Measurements from ENCODE around the gene RANBP2.

RANBP2 gene

DNA sequence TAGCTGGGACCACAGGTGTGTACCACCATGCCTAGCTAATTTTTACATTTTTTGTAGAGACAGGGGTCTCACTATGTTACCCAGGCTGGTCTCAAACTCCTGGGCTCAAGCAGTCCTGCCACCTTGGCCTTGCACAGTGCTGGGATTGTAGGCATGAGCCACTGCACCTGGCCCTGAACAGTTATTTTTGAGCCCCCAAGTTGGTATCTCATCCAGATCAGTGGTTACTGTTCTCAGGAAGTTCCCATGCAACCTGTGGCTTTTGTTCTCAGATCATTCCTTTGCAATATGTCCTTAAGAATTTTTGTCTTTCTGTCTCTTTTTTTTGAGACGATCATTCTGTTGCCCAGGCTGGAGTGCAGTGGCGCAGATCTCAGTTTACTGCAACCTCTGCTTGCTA is 59.6 kb downstream of the RANBP2 start:
- DNase-seq = no peak

DNA sequence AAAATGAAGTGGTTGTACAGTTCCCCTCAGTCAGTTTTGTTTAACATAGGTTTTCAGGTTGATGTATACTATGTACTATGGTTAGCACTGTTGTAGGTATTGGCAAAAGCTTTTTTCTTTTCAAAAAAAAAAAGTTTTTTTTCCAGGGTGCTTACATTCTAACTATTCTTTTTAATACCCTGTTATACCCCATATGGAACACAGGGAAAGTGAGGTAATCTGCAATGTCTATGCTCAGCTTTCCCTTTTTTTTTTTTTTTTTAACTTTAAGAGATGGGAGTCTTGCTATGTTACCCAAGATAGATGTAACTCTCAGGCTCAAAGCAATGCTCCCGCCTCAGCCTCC is 66.7 kb downstream of the RANBP2 start:
- no peak for DNase-seq

DNA sequence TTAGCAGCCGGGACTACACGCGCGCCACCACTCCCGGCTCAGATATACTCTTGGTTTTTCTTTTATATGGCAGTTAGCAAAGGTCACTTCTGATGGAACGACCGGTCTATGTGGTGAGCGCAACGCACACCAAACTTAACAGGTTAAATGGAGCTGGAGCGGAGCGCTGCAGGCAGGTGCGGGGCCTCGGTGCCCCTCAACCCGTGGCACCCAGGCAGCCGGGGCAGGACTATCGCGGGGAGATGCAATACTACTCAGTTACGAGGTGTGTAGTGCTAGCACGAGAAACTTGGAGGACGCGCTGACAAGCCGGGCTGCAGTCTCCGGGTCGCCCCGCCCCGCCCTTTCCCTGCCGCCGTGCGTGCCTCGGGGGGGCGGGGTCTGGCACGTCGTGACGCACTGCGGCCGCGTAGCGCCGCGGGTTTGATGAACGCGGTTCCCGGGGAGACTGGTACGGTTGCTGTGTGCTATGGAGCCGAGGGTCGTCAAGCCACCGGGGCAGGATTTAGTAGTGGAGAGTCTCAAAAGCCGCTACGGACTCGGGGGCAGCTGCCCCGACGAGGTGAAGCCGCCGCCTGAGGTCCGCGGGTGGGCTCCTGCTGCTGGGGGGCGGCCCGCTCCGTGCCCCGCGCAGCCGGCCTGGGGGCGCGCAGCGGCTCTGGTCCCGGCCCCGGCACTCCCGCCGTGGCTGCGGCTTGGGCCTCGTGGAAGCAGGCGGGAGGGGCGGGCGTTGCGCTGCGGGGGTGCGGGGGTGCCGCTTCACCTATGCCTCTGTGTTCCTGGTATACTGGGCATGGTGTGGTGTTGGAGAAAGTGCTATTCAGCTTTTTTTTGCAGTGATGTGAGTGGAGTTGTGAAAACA is 67.3 kb downstream of the RANBP2 start, which contains the start of gene CCDC138:
TSS of gene CCDC138 (plus strand) at position 418 of the 862 bp plus-strand sequence. CDS start at position 470, 52 bp downstream.
- peak; percentile 82 to 86 for DNase-seq

DNA sequence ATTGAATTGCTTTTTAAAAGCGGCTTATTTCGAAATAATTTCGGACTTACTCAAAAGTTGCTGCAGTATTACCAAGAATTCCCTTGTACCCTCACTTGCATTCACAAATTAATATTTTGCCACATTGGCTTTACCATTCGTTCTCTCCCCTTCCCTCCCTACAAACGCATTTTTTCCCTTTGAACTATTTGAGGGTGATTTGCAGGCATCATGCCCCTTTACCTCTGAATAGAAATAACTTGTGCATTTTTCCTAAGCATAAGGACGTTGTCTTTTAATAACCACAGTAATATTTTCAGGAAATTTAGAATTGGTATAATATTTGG is 67.9 kb downstream of the RANBP2 start:
- no peak for DNase-seq

DNA sequence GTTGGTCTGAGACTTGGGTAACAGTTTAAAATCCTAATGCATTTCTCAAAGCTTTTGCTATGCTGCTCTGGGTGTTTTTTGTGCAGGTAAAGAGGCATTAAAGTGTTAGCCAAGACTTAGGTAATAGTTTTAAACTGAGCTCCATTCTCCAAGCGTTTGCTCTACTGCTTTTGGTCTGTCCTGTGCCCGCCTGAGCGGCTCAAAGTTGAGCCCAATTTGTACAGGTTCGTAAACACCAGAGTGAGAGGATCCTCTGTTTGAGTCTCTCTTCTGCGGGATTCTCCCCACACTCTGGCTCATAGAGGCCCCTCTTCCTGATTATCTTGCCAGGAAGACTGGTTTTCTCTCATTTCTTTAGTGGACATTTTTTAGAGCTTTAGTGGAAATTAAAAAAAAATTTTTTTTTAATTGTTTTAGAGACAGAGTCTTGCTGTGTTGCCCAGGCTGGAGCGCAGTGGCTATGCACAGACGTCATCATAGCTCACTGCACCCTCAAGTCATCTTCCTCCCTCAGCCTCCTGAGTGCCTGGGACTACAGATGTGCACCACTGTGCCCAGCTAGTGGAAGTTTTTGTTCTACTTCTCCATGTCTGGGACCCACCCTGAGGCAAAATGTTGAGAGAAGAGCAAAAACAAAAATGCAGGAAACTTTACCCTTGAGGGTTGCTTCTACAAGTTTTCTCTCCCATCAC is 83.9 kb downstream of the RANBP2 start:
- no peak for DNase-seq

DNA sequence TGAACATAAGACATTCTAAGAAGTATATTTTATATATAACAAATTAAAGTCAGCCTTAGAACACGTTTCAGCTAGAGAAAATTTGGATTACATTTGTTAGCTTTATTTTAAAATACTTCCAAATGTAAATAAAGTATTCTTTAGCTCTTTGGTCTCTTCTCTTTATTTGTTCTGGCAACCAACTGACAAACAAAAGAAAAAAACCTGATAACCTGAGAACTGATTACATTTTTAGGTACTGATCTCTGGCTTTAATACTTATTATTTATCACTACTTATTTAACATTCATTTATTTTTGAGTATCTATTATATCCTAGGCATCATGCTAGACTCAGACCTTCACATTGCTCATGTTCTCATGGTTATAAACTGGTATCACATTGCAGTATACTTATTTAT is 85.8 kb downstream of the RANBP2 start:
- DNase-seq = no peak

DNA sequence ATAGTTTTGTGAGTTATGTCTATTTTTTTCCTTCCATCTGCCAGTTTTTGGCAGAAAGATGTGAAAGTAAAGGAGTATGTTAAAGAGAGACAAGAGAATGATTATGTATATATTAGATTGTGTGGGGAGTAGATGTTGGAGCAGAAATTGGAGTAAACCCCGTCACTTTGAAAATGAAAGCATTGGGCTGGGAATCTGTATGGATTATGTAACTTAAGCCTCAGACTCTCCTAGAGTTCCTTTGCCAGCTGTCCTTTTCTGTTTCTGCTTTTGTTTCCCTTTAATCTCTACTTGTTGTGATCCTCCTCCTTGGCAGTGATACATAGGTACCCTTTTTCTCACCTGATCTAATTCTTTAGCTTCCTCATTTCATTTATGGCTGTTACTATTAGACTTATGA is 86.5 kb downstream of the RANBP2 start:
- DNase-seq = no peak

DNA sequence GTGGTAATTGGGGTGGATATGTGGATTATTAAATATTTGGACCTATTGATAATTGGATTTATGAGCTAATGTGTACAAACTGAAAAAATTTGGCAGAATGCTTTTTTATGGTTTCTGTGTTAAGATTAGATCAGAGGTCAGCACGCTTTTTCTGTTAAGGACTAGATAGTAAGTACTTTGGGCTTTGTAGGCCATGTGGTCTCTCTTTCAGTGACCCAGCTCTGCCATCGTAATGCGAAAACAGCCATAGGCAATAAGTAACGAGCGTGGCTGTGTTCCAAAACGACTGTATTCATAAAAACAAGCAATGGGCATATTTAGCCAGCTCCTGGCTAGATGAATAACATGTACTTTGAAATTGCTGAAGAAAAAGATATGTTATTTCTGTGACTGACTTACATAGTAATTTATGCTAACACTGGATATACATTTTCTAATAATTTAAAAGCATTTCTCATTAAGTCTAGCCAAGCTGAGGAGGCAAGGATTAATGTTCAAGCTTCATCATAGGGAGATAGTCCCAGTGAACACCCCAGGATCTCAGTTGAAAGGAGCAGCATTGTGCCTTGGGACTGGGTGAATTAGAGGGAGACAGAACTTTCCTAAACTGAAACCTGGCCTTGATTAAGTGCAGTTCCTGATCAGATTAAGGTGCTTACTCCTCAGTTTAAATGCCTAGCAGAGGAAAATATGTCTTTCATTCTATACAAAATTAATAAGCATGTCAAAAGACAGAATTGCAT is 87.3 kb downstream of the RANBP2 start:
- no peak for DNase-seq

DNA sequence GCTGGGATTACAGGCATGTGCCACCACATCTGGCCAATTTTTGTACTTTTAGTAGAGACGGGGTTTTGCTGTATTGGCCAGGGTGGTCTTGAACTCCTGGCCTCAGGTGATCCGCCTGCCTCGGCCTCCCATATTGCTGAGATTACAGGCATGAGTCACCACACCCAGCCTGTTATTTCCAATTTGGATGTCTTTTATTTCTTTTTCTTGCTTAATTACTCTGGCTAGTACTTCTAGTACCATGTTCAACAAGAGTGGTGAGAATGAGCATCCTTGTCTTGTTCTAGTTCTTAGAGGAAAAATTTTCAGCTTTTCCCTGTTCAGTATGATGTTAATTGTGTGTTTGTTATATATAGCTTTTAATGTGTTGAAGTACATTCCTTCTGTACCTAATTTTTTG is 90.7 kb downstream of the RANBP2 start:
- DNase-seq = no peak

DNA sequence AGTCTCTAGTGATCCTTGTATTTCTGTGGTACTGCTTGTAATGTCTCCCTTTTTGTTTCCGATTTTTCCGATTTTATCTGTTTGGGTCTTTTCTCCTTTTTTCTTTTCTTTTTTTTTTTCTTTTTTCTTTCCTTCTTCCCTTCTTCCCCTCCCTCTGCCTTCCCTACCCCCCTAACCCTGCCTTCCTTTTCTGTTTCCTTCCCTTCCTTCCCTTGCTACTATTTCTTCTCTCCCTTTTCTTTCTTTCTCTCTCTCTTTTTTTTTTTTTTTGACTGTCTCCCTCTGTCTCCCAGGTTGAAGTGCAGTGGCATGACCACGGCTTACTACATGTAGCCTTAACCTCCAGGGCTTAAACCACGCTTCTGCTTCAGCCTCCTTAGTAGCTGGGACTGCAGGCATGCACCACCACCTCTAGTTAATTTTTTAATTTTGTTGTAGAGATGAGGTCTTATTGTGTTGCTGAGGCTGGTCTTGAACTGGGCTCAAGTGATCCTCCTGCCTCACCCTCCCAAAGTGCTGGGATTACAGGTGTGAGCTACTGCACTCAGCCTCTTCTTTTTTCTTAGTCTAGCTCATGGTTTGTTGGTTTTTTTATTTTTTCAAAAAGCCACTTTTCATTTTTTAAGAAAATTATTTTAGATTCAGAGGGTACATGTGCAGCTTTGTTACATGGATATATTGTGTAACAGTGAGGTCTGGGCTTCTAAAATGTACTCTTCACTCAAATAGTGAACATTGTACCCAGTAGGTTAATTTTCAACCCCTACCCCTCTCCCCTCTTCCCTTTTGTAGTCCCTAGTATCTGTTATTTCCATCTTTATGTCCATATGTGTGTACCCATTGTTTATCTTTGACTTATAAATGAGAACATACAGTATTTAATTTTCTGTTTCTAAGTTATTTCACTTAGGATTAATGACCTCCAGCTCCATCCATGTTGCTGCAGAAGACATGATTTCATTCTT is 92.0 kb downstream of the RANBP2 start:
- no peak for DNase-seq

DNA sequence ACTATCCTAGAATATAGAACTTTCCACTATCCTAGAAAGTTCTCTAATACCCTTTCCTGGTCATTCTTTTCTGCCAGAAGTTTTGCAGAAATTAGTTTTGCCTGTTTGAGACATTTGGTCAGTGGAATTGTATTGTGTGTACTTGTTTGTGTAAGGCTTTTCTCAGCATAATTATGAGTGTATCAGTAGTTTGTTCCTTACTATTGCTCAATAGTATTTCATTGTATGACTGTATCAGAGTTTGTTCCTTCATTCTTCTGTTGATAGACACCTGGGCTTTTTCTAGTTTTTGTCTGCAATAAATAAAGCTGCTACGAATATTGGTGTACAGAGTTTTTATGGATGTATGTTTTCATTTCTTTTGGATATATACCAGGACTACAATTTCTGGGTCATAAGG is 94.5 kb downstream of the RANBP2 start:
- no peak for DNase-seq

DNA sequence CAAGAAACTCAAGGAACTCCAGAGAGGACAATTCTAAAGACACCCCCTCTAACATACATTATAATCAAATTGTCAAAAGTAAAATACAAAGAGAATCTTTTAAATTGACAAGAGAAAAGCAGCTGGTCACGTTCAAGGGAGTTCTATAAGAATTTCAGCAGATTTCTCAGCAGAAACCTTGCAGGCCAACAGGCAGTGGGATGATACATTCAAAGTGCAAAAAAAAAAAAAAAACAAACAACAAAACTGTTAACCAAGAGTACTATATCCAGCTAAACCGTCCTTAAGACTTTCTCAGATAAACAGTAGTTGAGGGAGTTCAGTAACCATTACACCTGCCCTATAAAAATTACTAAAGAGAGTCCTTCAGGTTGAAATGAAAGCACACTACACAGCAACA is 101.2 kb downstream of the RANBP2 start:
- DNase-seq = no peak

DNA sequence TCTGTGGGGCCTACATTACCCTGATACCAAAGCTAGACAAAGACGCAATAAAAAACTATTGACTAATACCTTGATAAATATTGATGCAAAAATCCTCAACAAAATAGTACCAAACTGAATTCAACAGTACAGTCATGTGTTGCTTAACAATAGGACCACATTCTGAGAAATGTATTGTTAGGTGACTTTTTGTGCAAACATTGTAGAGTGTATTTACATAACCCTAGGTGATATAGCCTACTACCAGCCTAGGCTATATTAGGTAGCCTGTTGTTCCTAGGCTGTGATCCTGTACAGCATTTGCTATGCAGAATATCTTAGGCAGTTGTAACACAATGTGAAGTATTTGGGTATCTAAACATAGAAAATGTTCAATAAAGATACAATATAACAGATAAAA is 104.0 kb downstream of the RANBP2 start:
- DNase-seq = no peak

DNA sequence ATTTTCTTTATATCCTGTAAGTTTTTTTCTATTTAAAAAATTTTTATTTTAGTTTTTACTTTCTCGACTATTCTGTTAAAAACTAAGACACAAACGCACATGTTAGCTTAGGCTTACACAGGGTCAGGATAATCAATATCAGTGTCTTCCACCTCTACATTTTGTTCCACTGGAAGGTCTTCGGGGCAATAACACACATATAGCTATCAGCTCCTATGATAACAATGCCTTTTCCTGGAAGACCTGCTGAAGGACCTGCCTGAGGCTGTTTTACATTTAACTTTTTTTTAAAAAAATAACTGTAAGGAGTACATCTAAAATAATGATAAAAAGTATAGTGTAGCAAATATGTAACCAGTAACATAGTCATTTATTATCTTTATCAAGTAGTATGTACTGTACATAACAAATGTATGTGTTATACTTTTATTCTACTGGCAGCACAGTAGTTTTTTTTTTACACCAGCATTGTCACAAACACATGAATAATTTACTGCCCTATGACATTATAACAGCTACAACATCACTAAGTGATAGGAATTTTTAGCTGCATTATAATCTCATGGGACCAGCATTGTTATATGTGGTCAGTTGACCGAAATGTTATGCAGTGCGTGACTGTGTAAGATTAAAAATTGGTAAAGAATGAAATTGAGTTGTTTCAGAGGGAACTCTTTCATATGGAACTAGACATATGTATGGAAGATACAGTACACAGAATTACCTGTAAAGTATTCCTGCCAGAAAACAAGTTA is 105.2 kb downstream of the RANBP2 start:
- no peak for DNase-seq

DNA sequence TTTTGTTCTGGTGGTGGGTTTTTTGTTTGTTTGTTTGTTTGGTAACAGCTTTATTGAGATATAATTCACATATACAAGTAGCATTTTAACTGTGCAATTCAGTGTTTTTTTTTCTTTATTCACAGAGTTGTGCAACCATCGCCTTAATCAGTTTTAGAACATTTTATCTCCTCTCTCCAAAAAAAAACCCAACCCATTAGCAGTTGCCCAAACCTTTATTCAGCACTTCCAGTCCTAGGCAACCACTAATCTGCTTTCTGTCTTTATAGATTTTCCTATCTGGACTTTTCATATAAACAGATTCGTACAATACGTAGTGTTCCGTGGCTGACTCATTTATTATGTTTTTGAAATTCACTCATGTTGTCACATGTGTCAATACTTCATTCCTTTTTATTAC is 106.0 kb downstream of the RANBP2 start:
- no peak for DNase-seq

DNA sequence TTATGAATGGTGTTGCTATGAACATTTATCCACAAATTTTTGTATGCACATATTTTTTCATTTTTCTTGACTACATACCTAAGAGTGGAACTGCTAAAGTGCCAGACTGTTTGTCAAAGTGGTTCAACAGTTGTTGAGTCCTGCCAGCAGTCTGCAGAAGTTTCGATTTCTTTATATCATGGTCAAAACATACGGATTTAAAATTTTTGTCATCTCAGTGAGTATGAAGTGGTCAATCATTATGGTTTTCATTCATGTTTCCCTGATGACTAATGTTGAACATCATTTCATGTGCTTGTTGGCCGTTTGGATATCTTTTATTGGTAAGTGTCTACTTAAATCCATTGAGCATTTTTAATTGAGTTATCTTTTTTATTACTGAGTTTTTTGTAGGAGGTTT is 106.5 kb downstream of the RANBP2 start:
- no peak for DNase-seq

DNA sequence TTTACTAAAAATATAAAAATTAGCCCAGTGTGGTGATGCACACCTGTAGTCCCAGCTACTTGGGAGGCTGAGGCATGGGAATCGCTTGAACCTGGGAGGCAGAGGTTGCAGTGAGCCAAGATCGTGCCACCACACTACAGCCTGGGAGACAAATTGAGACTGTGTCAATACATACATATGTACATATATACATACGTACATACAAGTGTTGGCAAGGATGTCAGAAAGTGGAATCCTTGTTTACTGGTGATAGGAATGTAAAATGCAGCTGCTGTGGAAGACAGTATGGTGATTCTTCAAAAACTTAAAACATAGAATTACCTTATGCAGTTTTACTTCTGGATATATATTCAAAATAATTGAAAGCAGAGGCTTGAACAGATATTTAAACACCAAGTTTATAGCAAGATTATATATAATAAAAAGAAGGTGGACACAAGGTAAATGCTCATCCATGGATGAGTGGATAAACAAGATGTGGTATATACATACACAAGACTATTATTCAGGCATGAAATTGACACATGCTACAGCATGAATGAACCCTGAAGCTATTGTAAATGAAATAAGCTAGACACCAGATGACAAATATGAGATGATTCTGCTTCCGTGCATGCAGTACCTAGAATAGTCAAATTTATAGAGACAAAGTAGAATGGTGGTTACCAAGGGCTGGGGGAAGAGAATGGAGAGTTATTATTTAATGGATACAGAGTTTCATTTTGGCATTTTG is 110.5 kb downstream of the RANBP2 start:
- no peak for DNase-seq

DNA sequence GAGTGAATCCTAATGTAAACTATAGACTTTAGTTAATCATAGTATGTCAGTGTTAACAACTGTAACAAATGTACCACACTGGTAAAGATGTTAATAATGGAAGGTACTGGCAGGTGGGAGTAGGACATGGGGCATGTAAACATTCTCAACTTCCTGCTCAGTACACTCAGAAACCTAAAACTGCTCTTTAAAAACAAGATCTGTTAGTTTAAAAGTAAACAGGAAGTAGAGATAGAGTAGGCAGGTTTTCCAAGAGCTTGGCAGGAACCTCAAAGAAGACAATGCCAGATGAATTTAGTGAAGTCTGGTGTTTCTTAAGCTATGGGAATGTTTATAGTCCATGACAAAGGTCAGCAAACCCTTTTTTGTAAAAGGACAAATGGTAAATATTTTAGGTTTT is 113.9 kb downstream of the RANBP2 start:
- no peak for DNase-seq

DNA sequence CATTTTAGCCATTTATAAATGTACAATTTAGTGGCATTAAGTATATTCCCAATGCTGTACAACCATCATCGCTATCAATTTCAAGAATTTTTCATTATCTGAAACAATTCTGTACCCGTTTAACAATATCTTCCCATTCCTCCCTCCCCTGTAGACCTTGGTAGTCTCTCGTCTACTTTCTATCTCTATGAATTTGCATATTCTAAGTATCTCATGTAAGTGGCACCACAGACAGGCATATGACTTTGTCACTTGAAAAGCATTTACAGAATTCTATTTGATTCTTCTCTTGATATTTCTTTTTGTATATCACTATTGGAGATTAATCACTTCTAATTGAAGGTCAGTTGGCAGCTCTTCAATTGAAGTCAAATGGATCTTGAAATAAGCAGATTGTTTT is 115.3 kb downstream of the RANBP2 start:
- no peak for DNase-seq

DNA sequence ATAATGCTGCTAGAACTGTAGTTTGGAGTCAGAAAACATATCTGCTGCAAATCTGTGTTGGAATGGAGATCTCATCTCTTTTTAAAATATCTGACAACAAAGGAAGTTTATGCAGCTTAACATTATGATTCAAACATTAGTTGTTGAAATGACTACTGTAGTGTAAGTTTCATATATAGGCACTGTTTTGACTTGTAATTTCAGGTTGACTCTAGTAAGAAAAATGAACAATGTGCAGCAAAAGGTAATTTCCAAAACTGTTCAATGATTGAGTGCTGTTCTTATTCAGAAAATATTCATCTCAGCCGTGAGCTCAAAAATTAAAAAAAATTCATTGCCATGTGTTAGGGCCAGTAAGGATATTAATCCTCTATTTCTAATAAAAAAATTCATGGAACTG is 115.8 kb downstream of the RANBP2 start:
- no peak for DNase-seq
